K562 (cell line): ENCODE measurements around the gene OPA3. TPM values are rescaled to one million over a fixed set of nuclear protein-coding genes. Genes with fewer than 3 reads are reported as not detected.

Source experiments
- BRCA1 ChIP-seq, 2 experiments: fragments of 450-650 bp in 1 of 2; sonication (generic) in 1 of 2; formaldehyde crosslinking in 1 of 2; IDR thresholded peaks; 2 replicates each; pipeline versions ENCODE4 v1.5.0 to v1.6.1; 2017 to 2020; ENCODE audit warnings: mild to moderate bottlenecking in 1 of 2, missing genetic modification reagents in 1 of 2
- DMBX1 ChIP-seq: fragments of 250-450 bp; sonication (Bioruptor Pico); IDR thresholded peaks from 2 replicates; pipeline ENCODE4 v1.8.0; 2022; ENCODE audit warnings: inconsistent platforms, mild to moderate bottlenecking, moderate library complexity, borderline replicate concordance
- MAZ ChIP-seq, 2 experiments: fragments of 450-650 bp in 1 of 2; sonication (generic) in 1 of 2; formaldehyde crosslinking; IDR thresholded peaks in 1 of 2; conservative IDR thresholded peaks in 1 of 2; 2 replicates each; pipeline versions ENCODE4 v1.4.0 to v1.5.0; 2020; ENCODE audit warnings: mild to moderate bottlenecking in 1 of 2, missing genetic modification reagents in 1 of 2
- MED1 ChIP-seq: sonication (generic); formaldehyde crosslinking; IDR thresholded peaks from 2 replicates; pipeline ENCODE4 v1.8.1; 2023; ENCODE audit warnings: missing genetic modification reagents, borderline replicate concordance
- NFE2 ChIP-seq: IDR thresholded peaks from 2 replicates; pipeline ENCODE4 v1.6.1; 2014; ENCODE audit warnings: antibody characterized with exemption, low read depth
- PCBP1 ChIP-seq: fragments of 200-400 bp; formaldehyde crosslinking; IDR thresholded peaks from 2 replicates; pipeline ENCODE4 v1.6.1; 2018; ENCODE audit warnings: mild to moderate bottlenecking, low read depth, low read length; ENCODE audit not compliant: poor library complexity, severe bottlenecking
- PHF8 ChIP-seq: fragments of 200-600 bp; sonication (generic); IDR thresholded peaks from 2 replicates; pipeline ENCODE4 v1.6.1; 2012; ENCODE audit warnings: mixed run types, mild to moderate bottlenecking, inconsistent platforms, low read length, moderate library complexity, borderline replicate concordance
- TEAD4 ChIP-seq, 2 experiments: sonication (generic) in 1 of 2; formaldehyde crosslinking in 1 of 2; IDR thresholded peaks; 2 replicates each; pipeline versions ENCODE4 v1.6.1 to v1.8.0; 2012 to 2022; ENCODE audit warnings: borderline replicate concordance in 1 of 2, inconsistent platforms in 1 of 2, low read length in 1 of 2, mild to moderate bottlenecking in 1 of 2, missing genetic modification reagents in 1 of 2
- TGIF2 ChIP-seq: sonication (generic); formaldehyde crosslinking; IDR thresholded peaks from 2 replicates; pipeline ENCODE4 v1.8.1; 2022; ENCODE audit warnings: mild to moderate bottlenecking, missing genetic modification reagents, moderate library complexity
- ZC3H4 ChIP-seq: sonication (generic); formaldehyde crosslinking; IDR thresholded peaks from 2 replicates; pipeline ENCODE4 v1.9.0; 2021; ENCODE audit warnings: missing genetic modification reagents, borderline replicate concordance
- ZFP36 ChIP-seq: fragments of 150-350 bp; IDR thresholded peaks from 2 replicates; pipeline ENCODE4 v1.6.1; 2018; ENCODE audit warnings: low read length, low read depth; ENCODE audit not compliant: partially characterized antibody
- ZFX ChIP-seq: sonication (generic); formaldehyde crosslinking; IDR thresholded peaks from 2 replicates; pipeline ENCODE4 v1.8.0; 2022; ENCODE audit warnings: mild to moderate bottlenecking, missing genetic modification reagents, moderate library complexity
- polyA plus RNA-seq, 8 experiments: library from polyadenylated mRNA; depleted of rRNA in 4 of 8; stranded (reverse) in 5 of 8; unstranded in 3 of 8; fragments of >200 nt; fragmentation: Nextera tagmentation in 2 of 8; fragmentation: Illumina TruSeq in 1 of 8; extraction: Ambion mirVana in 2 of 8; extraction: Trizol in 1 of 8; gene quantifications; 2 replicates each; pipeline versions ENCODE4 v1.2.1 to v1.2.3, GENCODE V29; 2011 to 2014; ENCODE audit warnings: inconsistent platforms in 1 of 8, missing spikeins in 1 of 8
- total RNA-seq, 7 experiments: library from RNA; depleted of rRNA in 6 of 7; stranded (reverse); fragments of >200 nt in 6 of 7; fragmentation: Illumina TruSeq in 2 of 7; extraction: Trizol in 2 of 7; gene quantifications; 2 replicates each; pipeline versions ENCODE4 v1.2.1 to v1.2.3, GENCODE V29; 2011 to 2021; ENCODE audit warnings: low replicate concordance in 1 of 7
- TF ChIP-seq, protein P1 (sequence below): sonication (generic); formaldehyde crosslinking; IDR thresholded peaks from 2 replicates; pipeline ENCODE4 v1.8.0; 2023; ENCODE audit warnings: mild to moderate bottlenecking, missing genetic modification reagents
- TF ChIP-seq, protein P2 (sequence below): sonication (generic); formaldehyde crosslinking; IDR thresholded peaks from 2 replicates; pipeline ENCODE4 v1.8.1; 2022; ENCODE audit warnings: missing genetic modification reagents
- TF ChIP-seq, protein P3 (sequence below): sonication (generic); formaldehyde crosslinking; IDR thresholded peaks from 2 replicates; pipeline ENCODE4 v1.8.0; 2023; ENCODE audit warnings: mild to moderate bottlenecking, missing genetic modification reagents

Gene OPA3
- total and polyA plus RNA-seq, 9 of the 15 experiments (the other 6 are each of a cell fraction or from before 2014, with no cell fraction given) = 1.4 to 18.8 (median 9.0) TPM

DNA sequence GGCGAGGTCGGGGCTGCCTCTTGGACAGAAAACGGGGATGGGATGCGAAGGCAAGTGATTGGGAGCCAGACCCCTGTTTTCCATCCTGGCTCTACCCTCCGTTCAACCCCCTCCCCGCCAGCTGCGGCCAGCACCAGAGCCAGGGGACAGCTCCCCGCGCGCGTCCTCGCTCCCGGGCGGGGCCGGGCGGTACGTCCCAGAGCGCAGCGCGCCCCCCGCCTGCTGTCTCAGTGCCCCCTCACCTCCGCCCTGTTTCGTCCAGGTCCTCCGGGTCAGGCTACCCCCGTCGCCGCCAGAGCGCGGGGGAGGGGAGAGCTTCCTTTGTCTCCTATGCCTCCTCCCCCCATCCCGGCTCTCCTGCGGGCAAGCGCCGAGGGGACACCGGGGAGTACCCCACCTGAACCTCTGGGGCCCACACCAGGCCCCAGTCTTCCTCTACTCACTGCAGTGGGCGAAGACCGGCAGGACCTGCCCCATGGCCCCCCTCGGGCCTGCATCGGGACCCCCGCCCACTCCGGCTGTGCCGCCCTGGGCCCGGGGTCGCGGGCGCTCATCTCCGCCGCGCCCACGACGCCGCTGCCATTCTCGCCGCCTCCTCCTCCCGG, 88.2 kb downstream of the OPA3 start (continued):
- TF ChIP-seq, protein P1, sequence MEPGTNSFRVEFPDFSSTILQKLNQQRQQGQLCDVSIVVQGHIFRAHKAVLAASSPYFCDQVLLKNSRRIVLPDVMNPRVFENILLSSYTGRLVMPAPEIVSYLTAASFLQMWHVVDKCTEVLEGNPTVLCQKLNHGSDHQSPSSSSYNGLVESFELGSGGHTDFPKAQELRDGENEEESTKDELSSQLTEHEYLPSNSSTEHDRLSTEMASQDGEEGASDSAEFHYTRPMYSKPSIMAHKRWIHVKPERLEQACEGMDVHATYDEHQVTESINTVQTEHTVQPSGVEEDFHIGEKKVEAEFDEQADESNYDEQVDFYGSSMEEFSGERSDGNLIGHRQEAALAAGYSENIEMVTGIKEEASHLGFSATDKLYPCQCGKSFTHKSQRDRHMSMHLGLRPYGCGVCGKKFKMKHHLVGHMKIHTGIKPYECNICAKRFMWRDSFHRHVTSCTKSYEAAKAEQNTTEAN (CRISPR knock-in tag) = 0 out of 2 replicates have a peak, but pooled peaks have one; percentile 56
- 0 out of 2 replicates have a peak, but pooled peaks have one; percentile 22 for TF ChIP-seq DMBX1 (CRISPR knock-in tag)
- peak; percentile 94 to 96 for TF ChIP-seq MAZ (CRISPR knock-in tag; conservative IDR thresholded peaks at IDR 0.05 in 1 of 2, IDR thresholded peaks at IDR 0.05 in 1 of 2)
- TF ChIP-seq MED1 = peak; percentile 69; the same call in 1 of the 2 replicates
- TF ChIP-seq ZFP36 = no peak
- TF ChIP-seq TGIF2 (CRISPR knock-in tag) = peak; percentile 74; the same call in 1 of the 2 replicates
- no peak for TF ChIP-seq BRCA1 (IDR thresholded peaks at IDR 0.05)
- peak; percentile 69; the same call in 1 of the 2 replicates for TF ChIP-seq BRCA1 (CRISPR knock-in tag; IDR thresholded peaks at IDR 0.05)
- TF ChIP-seq, protein P2, sequence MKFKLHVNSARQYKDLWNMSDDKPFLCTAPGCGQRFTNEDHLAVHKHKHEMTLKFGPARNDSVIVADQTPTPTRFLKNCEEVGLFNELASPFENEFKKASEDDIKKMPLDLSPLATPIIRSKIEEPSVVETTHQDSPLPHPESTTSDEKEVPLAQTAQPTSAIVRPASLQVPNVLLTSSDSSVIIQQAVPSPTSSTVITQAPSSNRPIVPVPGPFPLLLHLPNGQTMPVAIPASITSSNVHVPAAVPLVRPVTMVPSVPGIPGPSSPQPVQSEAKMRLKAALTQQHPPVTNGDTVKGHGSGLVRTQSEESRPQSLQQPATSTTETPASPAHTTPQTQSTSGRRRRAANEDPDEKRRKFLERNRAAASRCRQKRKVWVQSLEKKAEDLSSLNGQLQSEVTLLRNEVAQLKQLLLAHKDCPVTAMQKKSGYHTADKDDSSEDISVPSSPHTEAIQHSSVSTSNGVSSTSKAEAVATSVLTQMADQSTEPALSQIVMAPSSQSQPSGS (CRISPR knock-in tag) = peak; percentile 62; the same call in 1 of the 2 replicates
- TF ChIP-seq ZFX (CRISPR knock-in tag) = peak; percentile 49
- 0 out of 2 replicates have a peak, but pooled peaks have one; percentile 2 for TF ChIP-seq NFE2
- TF ChIP-seq ZC3H4 (CRISPR knock-in tag) = 0 out of 2 replicates have a peak, but pooled peaks have one; percentile 17
- TF ChIP-seq TEAD4 (IDR thresholded peaks at IDR 0.05; ENCODE audit: low read length) = no peak
- TF ChIP-seq TEAD4 (CRISPR knock-in tag; IDR thresholded peaks at IDR 0.05; ENCODE audit: borderline replicate concordance) = peak; percentile 26; the same call in 1 of the 2 replicates
- TF ChIP-seq, protein P3, sequence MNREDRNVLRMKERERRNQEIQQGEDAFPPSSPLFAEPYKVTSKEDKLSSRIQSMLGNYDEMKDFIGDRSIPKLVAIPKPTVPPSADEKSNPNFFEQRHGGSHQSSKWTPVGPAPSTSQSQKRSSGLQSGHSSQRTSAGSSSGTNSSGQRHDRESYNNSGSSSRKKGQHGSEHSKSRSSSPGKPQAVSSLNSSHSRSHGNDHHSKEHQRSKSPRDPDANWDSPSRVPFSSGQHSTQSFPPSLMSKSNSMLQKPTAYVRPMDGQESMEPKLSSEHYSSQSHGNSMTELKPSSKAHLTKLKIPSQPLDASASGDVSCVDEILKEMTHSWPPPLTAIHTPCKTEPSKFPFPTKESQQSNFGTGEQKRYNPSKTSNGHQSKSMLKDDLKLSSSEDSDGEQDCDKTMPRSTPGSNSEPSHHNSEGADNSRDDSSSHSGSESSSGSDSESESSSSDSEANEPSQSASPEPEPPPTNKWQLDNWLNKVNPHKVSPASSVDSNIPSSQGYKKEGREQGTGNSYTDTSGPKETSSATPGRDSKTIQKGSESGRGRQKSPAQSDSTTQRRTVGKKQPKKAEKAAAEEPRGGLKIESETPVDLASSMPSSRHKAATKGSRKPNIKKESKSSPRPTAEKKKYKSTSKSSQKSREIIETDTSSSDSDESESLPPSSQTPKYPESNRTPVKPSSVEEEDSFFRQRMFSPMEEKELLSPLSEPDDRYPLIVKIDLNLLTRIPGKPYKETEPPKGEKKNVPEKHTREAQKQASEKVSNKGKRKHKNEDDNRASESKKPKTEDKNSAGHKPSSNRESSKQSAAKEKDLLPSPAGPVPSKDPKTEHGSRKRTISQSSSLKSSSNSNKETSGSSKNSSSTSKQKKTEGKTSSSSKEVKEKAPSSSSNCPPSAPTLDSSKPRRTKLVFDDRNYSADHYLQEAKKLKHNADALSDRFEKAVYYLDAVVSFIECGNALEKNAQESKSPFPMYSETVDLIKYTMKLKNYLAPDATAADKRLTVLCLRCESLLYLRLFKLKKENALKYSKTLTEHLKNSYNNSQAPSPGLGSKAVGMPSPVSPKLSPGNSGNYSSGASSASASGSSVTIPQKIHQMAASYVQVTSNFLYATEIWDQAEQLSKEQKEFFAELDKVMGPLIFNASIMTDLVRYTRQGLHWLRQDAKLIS (CRISPR knock-in tag) = peak; percentile 74; the same call in 1 of the 2 replicates
- peak; percentile 37; the same call in 1 of the 2 replicates for TF ChIP-seq PHF8
- peak; percentile 94 for TF ChIP-seq PCBP1
